NB4 (cell line): ENCODE data around the gene CAMKMT.

Experiments
- DNase-seq: peaks from one replicate; pipeline ENCODE4 v3.0.0; 2010; ENCODE audit warnings: low read depth
- H3K4me3 ChIP-seq: one replicate; pipeline ENCODE4 v1.5.1; 2011; ENCODE audit warnings: mild to moderate bottlenecking, low read depth, low read length, moderate library complexity
- MAX ChIP-seq: IDR thresholded peaks from 2 replicates; pipeline ENCODE4 v1.6.1; 2011; ENCODE audit warnings: low read depth, low read length
- MYC ChIP-seq: IDR thresholded peaks from 2 replicates; pipeline ENCODE4 v1.6.1; 2011; ENCODE audit warnings: low read depth, low read length
- POLR2A ChIP-seq: IDR thresholded peaks from 2 replicates; pipeline ENCODE4 v1.6.1; 2011; ENCODE audit warnings: mild to moderate bottlenecking; ENCODE audit not compliant: insufficient read length; ENCODE audit errors: extremely low read depth
- TF ChIP-seq, protein P1 (sequence below): IDR thresholded peaks from one replicate; pipeline ENCODE4 v1.5.1; 2012; ENCODE audit warnings: low read depth, low read length

The CAMKMT gene

GRCh38 chr2:44550561-44550960 is 188.8 kb downstream of the CAMKMT start:
- peak; percentile 49 for DNase-seq

GRCh38 chr2:44551497-44551896 is 189.8 kb downstream of the CAMKMT start:
- no peak for DNase-seq
- TF ChIP-seq, protein P1, sequence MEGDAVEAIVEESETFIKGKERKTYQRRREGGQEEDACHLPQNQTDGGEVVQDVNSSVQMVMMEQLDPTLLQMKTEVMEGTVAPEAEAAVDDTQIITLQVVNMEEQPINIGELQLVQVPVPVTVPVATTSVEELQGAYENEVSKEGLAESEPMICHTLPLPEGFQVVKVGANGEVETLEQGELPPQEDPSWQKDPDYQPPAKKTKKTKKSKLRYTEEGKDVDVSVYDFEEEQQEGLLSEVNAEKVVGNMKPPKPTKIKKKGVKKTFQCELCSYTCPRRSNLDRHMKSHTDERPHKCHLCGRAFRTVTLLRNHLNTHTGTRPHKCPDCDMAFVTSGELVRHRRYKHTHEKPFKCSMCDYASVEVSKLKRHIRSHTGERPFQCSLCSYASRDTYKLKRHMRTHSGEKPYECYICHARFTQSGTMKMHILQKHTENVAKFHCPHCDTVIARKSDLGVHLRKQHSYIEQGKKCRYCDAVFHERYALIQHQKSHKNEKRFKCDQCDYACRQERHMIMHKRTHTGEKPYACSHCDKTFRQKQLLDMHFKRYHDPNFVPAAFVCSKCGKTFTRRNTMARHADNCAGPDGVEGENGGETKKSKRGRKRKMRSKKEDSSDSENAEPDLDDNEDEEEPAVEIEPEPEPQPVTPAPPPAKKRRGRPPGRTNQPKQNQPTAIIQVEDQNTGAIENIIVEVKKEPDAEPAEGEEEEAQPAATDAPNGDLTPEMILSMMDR, result no peak
- no peak for TF ChIP-seq MAX
- no peak for TF ChIP-seq MYC
- TF ChIP-seq POLR2A, result no peak
- no peak overlapping the region for H3K4me3 ChIP-seq

More at GRCh38 chr2:44550561-44550960, 188.8 kb downstream of the CAMKMT start:
- no peak for TF ChIP-seq MAX
- TF ChIP-seq, protein P1, result no peak
- no peak for TF ChIP-seq MYC
- TF ChIP-seq POLR2A, result no peak
- H3K4me3 ChIP-seq, result no peak overlapping the region

DNA sequence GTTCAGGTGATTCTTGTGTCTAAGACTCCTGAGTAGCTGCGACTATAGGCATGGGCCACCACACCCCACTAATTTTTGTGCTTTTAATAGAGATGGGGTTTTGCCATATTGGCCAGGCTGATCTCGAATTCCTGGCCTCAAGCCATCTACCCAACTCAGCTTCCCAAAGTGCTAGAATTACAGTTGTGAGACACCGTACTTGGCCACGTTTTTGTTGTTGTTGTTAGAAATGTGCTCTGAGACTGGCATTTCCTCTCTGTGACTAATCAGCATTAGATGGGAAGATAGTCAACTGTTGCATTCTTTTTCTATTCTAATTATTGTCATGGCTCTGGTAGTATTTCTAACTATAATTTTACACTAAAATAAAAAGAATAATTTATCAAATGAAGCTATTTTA is 191.7 kb downstream of the CAMKMT start:
- TF ChIP-seq, protein P1, result no peak
- TF ChIP-seq MAX, result no peak
- TF ChIP-seq MYC, result no peak
- no peak for TF ChIP-seq POLR2A
- H3K4me3 ChIP-seq, result no peak overlapping the region
- DNase-seq, result no peak

- H3K4me3 ChIP-seq, result no peak overlapping the region
- no peak for DNase-seq
- TF ChIP-seq, protein P1, result no peak
- TF ChIP-seq MYC (no peak), MAX (no peak), POLR2A (no peak)
Observed at GRCh38 chr2:44555700-44556099, 194.0 kb downstream of the CAMKMT start.

- TF ChIP-seq, protein P1, result no peak
- TF ChIP-seq MYC (no peak), MAX (no peak), POLR2A (no peak)
- no peak for DNase-seq
- H3K4me3 ChIP-seq, result no peak overlapping the region
Observed at GRCh38 chr2:44559108-44559507, 197.4 kb downstream of the CAMKMT start.

- TF ChIP-seq, protein P1, result peak; percentile 33
- no peak for TF ChIP-seq MYC
- H3K4me3 ChIP-seq, result no peak overlapping the region
- peak; percentile 28 for DNase-seq
Observed at GRCh38 chr2:44560352-44560751, 198.6 kb downstream of the CAMKMT start.
